Nucleus accumbens (tissue), 56 donors: Measurements from ENCODE around the gene LSMEM2.
"Not testable (repeated sequence)": the region's sequence is repeated elsewhere in the genome, so short reads cannot be mapped to it uniquely, and the experiment has no call there.

Experiments used
- DNase-seq, 56 donors: peaks; one replicate each; lab custom pipeline; 2025; lab: John Stamatoyannopoulos, UW

Gene LSMEM2

DNA sequence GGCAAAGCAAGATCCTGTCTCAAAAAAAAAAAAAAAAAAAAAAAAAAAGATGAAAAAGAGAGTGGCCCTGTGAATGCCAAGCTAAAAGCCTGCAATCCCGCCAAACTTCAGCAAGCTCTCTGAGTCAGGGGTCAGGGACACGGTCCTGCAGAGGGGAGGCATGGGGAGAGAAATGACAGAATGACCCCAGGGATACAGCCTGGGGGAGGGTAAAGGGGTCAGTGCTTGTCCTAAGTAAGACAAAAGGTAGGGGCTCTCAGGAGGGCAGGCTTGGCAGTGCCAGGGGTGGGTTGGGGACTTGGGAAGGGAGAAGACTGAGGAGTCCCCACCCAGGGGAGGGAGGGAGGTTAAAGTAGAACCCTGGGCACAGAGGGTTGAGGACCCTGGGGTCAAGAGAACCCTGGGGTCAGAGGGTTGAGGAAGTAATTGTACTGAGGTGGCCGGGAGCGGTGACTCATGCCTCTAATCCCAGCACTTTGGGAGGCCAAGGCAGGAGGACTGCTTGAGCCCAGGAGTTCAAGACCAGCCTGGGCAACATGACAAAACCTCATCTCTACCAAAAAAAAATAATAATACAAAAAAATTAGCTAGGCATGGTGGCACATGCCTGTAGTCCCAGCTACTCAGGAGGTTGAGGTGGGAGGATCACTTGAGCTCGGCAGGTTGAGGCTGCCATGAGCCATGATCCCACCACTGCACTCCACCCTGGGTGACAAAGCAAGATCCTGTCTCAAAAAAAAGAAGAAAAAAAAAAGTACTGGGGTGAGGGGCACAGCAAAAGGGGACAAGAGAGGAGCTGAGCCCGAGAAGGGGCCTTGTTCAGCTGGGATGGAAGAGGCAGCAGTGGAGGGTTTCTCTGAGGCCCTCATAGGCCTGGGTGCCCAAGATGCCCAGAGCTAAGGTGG lies 15.2 kb upstream of the LSMEM2 start:
- DNase-seq: peak in 1 of 56 donors; percentile 47

DNA sequence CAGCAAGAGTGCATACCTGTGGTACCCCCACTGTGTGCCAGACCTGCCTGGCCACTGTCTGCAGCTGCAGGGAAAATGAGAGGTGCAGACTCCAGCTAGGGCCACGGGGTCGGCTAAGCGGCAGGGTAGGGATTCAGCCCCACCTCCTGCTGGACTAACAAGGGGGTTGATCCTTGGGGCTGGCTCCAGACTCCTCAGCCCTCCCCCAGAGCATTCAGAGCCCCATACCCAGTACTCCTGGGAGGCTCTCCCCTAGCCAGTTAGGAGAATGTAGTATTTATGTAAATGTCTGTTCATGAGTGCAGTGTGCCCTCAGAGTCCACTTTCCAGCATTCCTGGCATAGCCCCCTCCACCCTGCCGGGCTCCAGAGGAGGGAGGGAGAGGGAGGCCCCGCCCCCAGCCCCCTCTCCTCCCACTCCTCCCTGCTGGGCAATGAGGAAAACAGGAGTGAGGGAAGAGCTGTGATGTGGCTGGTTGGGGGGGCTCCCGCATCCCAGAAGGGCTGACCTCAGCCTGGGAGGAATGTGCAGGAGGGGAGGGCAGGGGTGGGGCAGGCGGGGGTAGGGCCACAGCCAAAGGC lies 14.4 kb upstream of the LSMEM2 start:
- peak in 52 of 56 donors; percentile 34 to 88 (median 74) for DNase-seq

DNA sequence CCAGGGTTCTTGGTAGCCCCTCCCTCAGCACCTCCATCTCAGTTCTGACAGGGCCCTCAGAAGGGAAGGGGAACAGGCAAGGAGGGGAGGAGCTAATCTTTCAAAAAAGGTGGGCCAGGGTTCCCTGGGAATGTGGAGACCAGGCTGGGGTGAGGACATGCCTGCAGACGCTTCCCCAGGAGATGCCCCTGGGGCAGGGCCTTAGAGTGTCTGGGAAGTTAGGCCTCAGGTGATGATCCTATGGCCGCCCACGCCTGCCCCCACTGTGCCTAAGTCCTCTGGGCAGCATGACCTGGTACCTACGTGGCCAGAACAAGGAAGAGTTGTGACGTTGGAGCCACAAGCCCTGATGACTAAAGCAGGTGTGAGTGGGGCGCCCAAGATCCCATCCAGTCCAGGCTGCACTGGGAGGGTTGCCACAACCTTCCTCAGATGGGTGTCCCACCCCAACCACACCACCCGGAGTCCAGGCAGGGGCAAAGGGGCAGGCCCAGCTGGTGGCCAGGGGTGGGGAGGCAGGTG lies 13.9 kb upstream of the LSMEM2 start:
- DNase-seq: peak in 3 of 56 donors; percentile 32 to 66 (median 49)

DNA sequence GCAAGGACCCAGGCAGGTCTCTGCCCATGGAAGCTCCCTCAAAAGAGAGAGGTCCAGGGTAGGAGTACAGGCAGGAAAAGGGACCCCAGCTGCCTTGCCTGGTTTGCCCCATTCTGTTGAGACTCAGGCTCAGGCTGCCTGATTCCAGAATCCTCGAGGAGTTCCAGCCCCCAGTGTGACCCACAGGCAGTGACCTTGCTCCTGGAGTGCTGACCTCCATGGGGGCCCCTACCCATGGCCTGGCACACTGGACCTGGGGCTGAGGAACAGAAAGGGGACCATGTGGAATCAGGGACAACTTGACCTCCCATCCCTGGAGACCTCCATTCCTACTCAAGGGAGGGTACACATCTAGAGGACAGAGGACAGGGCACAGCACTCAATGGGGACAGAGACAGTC lies 13.3 kb upstream of the LSMEM2 start:
- DNase-seq: no peak

DNA sequence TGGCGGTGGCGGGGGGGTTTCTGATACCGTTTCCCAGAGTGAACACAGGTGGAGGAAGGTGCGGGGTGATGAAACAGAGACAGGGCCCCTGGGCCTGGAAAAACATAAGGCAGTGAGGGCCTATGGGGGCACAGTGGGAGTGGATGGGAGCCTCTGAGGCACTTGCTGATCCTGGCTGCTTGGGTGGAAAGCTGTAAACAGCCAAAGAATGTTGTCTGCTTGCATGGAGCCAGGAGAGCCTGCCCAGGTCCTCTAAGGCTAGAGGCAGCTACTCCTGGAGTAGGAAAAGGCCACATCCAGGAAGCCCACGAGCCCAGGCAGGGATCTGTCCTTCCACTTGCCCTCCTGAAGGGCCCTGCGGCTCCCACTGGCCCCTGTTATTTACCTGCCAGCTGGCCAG lies 12.9 kb upstream of the LSMEM2 start:
- DNase-seq: no peak

DNA sequence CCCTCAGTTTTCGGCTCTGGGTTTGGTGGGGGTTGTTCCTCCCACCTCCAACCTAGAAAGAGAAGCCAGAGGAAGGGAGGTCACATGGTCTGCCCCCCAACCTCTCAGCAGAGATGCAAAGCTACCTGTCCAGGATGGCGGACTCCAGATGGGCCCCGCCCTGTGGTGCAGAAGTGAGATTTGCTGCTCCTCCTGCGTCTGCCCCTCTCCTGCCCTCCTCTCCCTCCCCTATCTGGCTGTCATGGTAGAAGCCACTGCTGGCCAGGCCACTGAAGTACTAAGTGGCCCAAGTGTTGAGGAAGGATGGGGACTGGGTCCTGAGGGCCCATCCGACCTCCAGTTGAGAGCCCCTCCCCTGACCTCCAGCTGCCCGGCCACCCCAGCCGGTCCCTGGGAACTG lies 12.1 kb upstream of the LSMEM2 start:
- DNase-seq: peak in 1 of 56 donors; percentile 59

DNA sequence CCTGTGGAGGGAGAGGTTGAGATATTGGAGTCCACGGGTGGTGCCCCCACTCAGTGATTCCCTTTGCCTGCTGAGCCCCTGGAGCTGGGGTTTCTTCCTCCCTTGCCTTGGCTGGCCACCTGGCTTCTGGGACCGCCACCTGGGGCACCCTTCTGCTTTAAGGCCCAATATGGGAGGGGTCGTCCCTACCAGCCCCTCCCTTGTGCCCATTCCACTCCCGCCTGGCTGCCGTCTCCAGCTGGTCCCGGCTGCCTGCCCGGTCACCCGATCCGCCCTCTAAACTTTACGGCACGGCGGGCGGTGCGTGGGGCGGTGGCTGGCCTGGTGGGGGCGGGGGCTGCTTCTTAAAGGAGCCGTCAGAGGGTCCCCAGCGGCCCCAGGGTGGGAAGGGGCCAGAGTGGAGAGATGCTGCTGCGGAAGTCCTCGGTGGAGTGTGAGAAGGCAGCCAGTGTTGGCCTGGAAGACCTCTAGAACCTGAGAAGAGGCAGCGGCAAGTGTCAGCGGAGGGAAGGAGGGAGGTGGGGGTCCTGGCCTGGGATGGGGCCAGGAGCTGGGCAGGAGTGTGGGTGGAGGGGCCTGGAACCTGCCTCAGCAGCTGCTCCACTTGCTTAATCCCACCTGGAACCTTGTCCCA lies 11.5 kb upstream of the LSMEM2 start:
- DNase-seq: peak in 48 of 56 donors; percentile 27 to 84 (median 62)

DNA sequence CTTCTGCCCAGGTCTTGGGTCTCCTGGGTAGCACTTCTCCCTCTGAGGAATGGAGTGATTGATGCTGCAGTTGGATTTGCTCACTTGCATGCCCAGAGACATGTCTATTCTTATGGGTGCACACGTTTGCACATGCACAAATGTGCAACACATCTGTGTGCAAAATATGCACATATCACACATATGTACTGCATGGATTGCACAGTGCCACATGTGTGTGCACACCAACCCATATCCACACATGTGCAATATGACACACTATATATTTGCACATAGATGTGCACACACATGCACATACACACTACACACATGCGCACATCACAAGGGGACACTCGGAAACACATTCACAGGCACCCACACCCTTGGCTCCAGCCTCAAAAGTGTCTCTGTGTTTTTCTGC lies 10.6 kb upstream of the LSMEM2 start:
- DNase-seq: peak in 1 of 56 donors; percentile 36

DNA sequence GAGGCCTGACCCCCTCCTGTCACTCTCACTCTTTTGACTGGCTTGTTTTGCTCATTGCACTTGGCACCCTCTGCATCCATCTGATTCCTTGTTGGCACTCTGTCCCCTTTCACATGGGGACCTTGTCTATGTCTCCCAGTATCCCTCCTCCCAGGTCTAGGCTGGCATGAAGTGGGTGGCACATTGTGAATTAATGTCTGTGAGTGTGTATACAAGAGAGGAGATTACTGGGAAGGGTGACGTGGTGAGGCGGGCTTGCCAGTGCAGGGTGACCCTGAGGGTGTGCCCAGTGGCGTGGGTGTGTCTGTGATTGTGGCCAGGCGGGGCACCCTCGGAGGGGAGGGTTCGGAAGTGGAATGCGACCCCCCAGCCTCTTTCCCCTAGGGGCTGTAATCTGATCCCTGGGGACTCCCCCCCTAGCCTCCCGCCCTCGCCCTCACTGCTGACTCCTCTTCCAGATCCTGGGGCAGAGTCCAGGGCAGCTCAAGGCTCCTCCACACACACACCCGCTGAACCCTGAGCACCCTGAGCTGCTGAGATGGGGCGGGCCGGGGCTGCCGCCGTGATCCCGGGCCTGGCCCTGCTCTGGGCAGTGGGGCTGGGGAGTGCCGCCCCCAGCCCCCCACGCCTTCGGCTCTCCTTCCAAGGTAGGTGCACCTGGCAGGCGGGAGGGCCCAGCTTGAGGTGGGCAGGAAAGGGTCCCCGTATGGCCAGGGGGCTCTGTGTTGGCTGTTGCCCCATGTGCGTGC lies 10.0 kb upstream of the LSMEM2 start, which contains the start of gene SEMA3B:
Gene SEMA3B, plus strand, starts transcription at position 445 of the 749 bp plus-strand sequence. Its CDS starts 94 bp downstream, at position 539.
- peak in 34 of 56 donors; percentile 21 to 76 (median 53) for DNase-seq

DNA sequence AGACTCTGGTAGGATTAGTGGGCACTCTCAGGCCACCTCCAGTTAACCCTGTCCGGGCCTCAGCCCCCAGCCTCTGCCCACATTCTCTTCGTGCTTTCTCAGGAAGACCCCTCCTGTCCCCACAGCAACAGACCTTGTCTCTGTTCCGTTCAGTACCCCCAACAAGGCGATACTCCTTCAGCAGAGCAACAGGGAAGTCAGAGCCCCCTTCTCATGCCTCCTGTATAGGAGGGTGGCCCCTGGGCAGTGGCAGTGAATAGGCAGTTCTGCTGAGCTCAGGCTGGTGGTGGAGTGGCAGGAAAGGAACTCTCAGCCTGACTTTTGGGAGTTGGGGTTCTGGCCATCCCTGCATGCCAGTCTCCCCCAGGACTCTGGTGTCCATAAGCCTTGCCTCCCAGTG lies 9.4 kb upstream of the LSMEM2 start:
- no peak for DNase-seq

DNA sequence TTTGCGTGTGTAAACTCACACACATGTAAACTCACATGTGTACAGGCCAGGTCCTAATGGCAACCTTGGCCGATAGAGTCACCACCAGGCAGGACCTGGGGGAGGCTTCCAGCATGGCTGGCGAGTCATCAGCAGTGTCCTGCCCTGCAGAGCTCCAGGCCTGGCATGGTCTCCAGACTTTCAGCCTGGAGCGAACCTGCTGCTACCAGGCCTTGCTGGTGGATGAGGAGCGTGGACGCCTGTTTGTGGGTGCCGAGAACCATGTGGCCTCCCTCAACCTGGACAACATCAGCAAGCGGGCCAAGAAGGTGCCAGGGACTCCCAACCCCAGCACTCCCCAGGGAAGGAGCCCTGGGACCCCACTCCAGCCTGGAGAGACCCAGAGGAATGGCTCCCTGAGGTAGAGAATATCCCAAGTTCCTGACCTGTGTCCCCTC lies 8.9 kb upstream of the LSMEM2 start:
- peak in 1 of 56 donors; percentile 42 for DNase-seq

DNA sequence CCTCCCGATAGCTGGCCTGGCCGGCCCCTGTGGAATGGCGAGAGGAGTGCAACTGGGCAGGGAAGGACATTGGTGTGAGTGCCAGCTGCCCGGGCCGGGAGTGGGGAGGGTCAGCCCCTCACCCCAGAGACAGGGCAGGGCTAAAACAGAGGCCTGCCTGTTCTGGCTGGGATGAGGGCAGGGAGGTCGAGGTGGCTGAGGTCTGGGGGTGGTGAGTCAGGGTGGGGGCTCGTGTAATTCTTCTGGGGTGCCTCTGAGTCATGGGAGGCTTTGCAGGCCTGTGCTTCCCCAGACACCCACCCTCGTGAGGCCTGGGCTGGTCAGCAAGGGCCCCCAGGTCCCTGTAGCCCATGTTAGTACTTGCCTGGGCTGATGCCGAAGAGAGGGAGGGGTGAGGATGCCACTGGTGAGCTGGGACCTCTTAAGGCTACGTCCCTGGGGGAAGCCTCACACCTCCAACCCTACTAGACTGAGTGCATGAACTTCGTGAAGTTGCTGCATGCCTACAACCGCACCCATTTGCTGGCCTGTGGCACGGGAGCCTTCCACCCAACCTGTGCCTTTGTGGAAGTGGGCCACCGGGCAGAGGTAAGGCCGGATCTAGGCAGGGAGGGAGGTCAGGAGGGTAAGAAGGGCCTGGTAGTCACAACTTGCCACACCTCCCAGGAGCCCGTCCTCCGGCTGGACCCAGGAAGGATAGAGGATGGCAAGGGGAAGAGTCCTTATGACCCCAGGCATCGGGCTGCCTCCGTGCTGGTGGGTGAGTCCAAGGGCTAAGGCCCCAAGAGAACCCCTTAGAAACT lies 8.3 kb upstream of the LSMEM2 start:
- peak in 10 of 56 donors; percentile 15 to 53 (median 26) for DNase-seq

DNA sequence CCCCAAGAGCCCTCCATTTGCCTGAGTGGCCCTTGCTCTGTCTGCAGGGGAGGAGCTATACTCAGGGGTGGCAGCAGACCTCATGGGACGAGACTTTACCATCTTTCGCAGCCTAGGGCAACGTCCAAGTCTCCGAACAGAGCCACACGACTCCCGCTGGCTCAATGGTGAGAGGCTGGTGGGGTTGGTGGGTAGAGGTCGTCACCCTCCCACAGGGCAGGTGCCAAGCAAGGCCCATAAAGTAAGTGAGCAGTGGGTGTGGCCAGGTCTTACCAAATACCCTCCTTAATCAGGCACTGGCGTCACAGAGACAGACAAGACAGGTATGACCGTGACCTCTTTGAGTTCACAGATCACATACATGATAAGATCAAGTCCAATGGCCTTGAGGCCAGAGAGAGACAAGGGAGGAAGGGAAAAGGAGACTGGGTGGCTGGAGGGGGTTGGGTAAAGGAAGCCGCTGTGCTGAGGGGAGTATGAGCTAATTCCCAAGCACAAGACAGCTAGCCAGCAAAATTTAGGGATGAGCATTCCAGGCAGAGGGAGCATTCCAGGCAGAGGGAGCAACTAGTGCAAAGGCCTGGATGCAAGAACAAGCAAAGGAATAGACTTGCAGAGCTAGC lies 7.5 kb upstream of the LSMEM2 start:
- no peak for DNase-seq

DNA sequence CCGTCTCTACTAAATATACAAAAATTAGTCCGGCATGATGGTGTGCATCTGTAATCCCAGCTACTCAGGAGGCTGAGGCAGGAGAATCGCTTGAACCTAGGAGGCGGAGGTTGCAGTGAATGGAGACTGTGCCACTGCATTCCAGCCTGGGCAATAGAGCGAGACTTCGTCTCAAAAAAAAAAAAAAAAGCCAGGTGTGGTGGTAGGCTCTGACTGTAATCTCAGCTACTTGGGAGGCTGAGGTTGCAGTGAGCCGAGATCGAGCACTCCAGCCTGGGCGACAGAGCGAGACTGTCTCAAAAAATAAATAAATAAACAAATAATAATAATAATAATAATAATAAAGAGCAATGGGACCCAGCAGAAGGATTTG lies 6.4 kb upstream of the LSMEM2 start:
- not testable (repeated sequence) for DNase-seq

DNA sequence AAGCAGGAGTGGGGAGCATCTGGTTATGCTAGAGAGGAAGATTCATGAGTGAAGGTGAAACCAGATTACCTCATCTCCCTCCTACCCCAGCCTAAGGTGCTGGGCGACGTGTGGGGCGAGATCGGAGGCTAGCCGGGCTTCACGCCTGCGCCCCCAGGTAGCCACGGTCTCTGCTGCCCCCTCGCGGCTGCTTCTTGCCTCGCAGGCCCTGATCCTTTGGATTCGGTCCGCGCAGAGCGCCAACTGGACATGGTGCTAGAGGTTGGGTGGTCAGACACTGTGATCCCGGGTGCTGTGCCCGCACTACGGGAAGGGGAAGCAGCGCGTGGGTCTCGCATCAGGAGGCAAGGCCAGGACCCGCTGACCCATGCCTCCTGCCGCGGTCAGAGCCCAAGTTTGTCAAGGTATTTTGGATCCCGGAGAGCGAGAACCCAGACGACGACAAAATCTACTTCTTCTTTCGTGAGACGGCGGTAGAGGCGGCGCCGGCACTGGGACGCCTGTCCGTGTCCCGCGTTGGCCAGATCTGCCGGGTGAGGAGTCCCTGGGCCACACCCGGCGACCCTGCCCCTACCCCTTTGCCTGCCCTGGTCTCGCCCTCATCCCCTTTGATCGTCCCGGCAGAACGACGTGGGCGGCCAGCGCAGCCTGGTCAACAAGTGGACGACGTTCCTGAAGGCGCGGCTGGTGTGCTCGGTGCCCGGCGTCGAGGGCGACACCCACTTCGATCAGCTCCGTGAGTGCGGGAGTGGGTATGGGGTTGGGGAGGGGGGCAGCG lies 5.8 kb upstream of the LSMEM2 start:
- DNase-seq: peak in 52 of 56 donors; percentile 37 to 92 (median 80)

DNA sequence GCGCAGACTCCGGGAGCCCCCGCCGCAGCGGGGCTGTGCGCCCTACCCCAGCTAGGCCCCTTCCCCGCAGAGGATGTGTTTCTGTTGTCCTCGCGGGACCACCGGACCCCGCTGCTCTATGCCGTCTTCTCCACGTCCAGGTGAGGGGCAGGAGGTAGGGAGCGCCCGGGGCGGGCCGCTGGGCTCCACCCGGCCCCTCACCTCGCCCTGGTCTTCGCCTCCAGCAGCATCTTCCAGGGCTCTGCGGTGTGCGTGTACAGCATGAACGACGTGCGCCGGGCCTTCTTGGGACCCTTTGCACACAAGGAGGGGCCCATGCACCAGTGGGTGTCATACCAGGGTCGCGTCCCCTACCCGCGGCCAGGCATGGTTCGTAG lies 5.2 kb upstream of the LSMEM2 start:
- no peak for DNase-seq

DNA sequence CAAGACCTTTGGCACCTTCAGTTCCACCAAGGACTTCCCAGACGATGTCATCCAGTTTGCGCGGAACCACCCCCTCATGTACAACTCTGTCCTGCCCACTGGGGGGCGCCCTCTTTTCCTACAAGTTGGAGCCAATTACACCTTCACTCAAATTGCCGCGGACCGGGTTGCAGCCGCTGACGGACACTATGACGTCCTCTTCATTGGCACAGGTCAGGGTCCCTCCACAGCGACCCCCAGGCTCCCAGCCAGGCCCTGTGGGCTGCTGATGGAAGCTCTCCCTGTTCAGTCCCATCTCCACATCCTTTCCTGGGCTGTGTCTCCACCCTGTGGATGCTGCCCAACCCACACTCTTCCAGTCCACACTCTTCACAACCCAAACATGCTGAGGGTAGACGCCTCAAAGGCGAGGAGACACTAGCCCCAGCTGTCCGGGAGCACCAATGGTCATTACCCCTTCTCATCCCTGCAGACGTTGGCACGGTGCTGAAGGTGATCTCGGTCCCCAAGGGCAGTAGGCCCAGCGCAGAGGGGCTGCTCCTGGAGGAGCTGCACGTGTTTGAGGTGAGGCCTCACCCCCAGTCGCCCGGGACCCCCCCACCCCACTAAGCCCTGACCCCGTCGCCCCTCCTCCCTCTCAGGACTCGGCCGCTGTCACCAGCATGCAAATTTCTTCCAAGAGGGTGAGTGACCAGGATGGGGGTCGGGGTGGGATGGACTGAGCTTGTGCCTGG lies 4.3 kb upstream of the LSMEM2 start:
- DNase-seq: peak in 26 of 56 donors; percentile 10 to 66 (median 33)
